Activated T-cell treated with anti-CD3 and anti-CD28 coated beads for 48 hours (primary cell): ENCODE measurements around the gene CNOT9.

ENCODE experiments used
- DNase-seq: peaks from one replicate; pipeline ENCODE4 v3.0.0-alpha.2; 2020; ENCODE audit warnings: low read depth

Gene CNOT9

DNA sequence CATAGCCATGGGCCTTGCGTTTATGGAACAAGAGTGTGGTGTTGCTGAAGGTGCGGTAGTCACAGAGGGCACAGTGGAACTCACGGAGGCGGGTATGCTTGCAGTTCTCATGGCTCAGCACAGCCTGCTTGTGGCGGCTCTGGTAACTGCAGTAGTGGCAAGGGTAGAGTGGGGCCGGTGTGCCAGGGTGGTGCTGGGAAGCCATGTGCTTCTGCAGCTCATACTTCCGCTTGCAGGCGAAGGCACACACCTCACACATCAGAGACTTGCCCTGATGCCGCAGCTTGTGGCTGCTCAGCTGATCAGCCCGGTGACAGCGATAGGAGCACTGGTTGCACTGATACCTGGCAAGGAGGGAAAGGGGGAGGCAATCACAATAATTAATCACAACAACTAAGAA, 76.1 kb downstream of the CNOT9 start:
- DNase-seq: no peak

DNA sequence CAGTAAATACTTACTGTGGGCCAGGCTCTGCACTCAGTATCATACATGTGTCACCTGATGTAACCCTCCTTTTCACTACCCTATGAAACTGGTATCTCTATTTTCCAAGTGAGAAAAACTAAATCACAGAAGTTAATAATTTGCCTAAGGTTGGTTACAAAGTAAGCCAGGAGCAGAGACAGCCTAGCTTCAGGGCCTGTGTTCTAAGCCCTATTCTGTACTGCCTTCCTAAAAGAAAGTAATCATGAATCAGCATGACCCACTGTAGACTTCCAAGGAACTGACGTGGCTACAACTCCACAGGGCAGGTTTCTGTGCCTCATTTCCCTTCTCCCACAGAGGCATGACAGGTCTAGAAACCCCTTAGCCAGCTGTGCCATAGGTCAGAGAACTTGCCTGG, 76.5 kb downstream of the CNOT9 start:
- DNase-seq: no peak
